ENCODE measurements around the gene WDR45B.
A peak's percentile ranks its signal among the peaks of the same experiment; 100 is the strongest.

Gene WDR45B

DNA sequence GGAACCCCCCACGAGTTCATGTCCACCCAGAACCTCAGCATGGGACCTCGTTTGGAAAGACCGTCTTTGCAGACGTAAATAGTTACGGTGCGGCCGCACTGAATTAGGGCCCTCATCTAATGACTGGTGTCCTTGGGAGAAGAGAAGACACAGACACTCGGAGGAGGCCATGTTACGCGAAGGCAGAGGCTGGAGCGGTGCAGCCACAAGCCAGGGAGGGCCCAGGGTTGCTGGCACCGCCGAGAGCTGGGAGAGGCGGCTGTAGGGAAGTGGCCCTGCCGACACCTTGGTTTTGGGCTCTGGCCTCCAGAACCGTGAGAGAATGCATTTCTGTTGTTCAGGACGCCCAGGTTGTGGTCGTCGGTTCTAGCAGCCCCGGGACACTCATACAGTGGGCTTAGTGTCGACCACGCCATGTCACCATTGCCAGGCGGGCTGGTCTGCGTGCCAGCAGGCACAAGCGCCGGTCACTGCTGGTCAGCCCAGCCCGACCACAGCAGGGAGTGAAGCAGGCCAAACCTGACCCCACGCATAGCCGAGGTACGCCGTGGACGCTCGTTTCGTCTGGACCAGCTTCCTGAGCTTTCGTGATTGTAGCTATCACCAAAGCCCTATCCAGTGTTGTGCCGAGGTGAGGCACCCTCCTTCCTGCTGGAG, 10.7 kb upstream of the WDR45B start:
- no peaks in the 10 kb centered on the region for H3K27me3 ChIP-seq
- TF ChIP-seq, protein P1, sequence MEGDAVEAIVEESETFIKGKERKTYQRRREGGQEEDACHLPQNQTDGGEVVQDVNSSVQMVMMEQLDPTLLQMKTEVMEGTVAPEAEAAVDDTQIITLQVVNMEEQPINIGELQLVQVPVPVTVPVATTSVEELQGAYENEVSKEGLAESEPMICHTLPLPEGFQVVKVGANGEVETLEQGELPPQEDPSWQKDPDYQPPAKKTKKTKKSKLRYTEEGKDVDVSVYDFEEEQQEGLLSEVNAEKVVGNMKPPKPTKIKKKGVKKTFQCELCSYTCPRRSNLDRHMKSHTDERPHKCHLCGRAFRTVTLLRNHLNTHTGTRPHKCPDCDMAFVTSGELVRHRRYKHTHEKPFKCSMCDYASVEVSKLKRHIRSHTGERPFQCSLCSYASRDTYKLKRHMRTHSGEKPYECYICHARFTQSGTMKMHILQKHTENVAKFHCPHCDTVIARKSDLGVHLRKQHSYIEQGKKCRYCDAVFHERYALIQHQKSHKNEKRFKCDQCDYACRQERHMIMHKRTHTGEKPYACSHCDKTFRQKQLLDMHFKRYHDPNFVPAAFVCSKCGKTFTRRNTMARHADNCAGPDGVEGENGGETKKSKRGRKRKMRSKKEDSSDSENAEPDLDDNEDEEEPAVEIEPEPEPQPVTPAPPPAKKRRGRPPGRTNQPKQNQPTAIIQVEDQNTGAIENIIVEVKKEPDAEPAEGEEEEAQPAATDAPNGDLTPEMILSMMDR (IDR thresholded peaks at IDR 0.05): no peak
- no peak overlapping the region for H3K4me3 ChIP-seq
- intact Hi-C loops (cut with DNase I; ENCODE audit: low total_unique reads): no loop called here
- no peak overlapping the region for H3K27ac ChIP-seq
- H3K4me1 ChIP-seq: no peaks in the 10 kb centered on the region
- peaks cover 11 to 84% (median 50%) of the 10 kb centered on the region in 3 donors for H3K36me3 ChIP-seq
- H3K9me3 ChIP-seq: no peaks in the 10 kb centered on the region
- DNase-seq: peak; percentile 4 to 60

DNA sequence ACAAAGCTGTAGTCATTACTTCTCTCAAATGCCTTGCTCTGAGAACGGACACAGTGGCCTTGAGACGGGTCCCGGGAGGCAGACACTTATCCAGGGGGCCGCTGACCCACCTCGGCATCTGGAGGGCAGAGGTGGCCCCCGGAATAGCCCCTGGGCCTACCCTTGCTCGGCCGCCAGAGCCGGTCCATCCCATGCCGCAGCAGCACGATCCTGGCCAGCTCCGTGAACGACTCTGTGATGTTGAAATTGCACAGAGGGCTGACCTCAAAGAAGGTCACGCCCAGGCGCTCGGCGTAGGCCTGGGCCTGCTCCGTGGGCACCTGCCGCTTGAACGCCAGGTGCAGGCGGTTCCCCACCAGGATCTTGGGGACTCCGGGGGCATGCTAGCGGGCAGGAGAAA, 10.1 kb upstream of the WDR45B start:
- no peak overlapping the region for H3K27ac ChIP-seq
- no peaks in the 10 kb centered on the region for H3K9me3 ChIP-seq
- TF ChIP-seq, protein P1 (IDR thresholded peaks at IDR 0.05): no peak
- DNase-seq: peak; percentile 6 to 54
- intact Hi-C loops (cut with DNase I; ENCODE audit: low total_unique reads): no loop called here
- no peaks in the 10 kb centered on the region for H3K4me1 ChIP-seq
- H3K36me3 ChIP-seq: peaks cover 11 to 78% (median 50%) of the 10 kb centered on the region in 3 donors
- no peaks in the 10 kb centered on the region for H3K27me3 ChIP-seq
- no peak overlapping the region for H3K4me3 ChIP-seq

- Histone ChIP-seq H3K4me3 (no peak overlapping the region), H3K9me3 (no peaks in the 10 kb centered on the region), H3K27ac (no peak overlapping the region), H3K27me3 (no peaks in the 10 kb centered on the region), H3K4me1 (no peaks in the 10 kb centered on the region), H3K36me3 (peaks cover 11 to 74% (median 50%) of the 10 kb centered on the region in 3 donors)
- TF ChIP-seq, protein P1 (IDR thresholded peaks at IDR 0.05): no peak
- intact Hi-C loops (cut with DNase I; ENCODE audit: low total_unique reads): no loop called here
- no peak for DNase-seq
These were observed 9.7 kb upstream of the WDR45B start for GRCh38 chr17:82657926-82658325.

DNA sequence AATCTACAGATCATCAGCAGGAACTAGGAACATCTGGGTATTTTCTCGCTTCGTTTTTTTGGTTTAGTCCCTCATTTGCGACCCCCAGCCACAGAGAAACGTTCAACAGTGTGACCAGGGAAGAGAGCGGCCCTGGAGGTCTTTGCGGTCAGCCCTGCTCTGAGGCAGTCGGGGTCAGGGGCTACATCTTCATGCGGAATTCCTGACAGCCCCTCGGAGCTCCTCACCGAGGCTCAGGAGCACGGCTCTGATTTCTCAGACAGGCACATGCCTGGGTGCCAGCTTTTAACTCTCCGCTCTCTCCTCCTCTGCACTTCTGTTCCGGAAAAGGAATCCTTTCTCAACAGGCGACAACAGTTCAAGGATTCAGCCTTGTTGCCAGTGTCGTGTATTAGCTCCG, 8.0 kb upstream of the WDR45B start:
- Histone ChIP-seq H3K27ac (no peak overlapping the region), H3K36me3 (peaks cover 11 to 57% (median 43%) of the 10 kb centered on the region in 3 donors), H3K9me3 (no peaks in the 10 kb centered on the region), H3K4me3 (no peak overlapping the region), H3K4me1 (no peaks in the 10 kb centered on the region), H3K27me3 (no peaks in the 10 kb centered on the region)
- no peak for DNase-seq
- intact Hi-C loops (cut with DNase I; ENCODE audit: low total_unique reads): no loop called here
- TF ChIP-seq, protein P1 (IDR thresholded peaks at IDR 0.05): no peak

- H3K27me3 ChIP-seq: no peaks in the 10 kb centered on the region
- H3K36me3 ChIP-seq: peaks cover 11 to 50% (median 38%) of the 10 kb centered on the region in 3 donors
- intact Hi-C loops (cut with DNase I; ENCODE audit: low total_unique reads): no loop called here
- no peaks in the 10 kb centered on the region for H3K9me3 ChIP-seq
- no peak overlapping the region for H3K27ac ChIP-seq
- TF ChIP-seq, protein P1 (IDR thresholded peaks at IDR 0.05): no peak
- H3K4me1 ChIP-seq: no peaks in the 10 kb centered on the region
- no peak for DNase-seq
- no peak overlapping the region for H3K4me3 ChIP-seq
These were observed 7.3 kb upstream of the WDR45B start for GRCh38 chr17:82655523-82655922.
